GM18498 (cell line): ENCODE measurements around the gene GOLGA8S.
"Not testable (repeated sequence)": the region's sequence is repeated elsewhere in the genome, so short reads cannot be mapped to it uniquely, and the experiment has no call there.

Experiments used
- ATAC-seq: cut with Tn5 transposase; IDR thresholded peaks from one replicate; pipeline ENCODE4 v1.9.1; 2021; ENCODE audit warnings: mild to moderate bottlenecking, moderate library complexity; ENCODE audit not compliant: unreplicated experiment

The GOLGA8S gene, protein sequence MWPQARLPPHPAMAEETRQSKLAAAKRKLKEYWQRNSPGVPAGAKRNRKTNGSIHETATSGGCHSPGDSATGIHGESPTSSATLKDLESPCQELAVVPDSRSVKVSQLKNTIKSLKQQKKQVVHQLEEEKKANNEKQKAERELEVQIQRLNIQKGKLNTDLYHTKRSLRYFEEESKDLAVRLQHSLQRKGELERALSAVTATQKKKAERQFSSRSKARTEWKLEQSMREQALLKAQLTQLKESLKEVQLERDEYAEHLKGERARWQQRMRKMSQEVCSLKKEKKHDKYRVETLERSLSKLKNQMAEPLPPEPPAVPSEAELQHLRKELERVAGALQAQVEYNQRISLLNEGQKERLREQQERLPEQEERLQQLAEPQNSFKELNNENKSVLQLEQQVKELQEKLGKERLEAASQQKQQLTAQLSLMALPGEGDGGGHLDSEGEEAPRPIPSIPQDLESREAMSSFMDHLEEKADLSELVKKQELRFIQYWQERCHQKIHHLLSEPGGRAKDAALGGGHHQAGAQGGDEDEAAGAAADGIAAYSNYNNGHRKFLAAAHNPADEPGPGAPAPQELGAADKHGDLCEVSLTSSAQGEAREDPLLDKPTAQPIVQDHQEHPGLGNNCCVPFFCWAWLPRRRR

DNA sequence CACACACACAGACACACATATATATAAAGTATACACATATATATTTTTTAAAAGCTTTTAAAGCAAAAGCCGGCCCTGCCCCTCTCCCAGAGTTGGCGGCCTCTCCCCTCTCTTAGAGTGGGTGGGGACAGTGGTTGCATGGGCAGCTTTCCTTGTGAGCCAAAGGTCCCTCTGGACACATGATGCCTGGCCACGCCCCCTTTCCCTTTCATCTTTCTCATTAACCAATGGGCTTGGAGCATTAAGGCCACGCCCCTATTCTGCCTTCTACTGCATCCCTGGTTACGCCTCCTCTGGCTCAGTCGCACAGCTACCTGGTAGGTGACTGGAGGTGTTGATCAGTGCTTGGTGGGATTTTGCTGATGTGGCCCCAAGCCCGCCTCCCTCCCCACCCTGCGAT, at the start of gene GOLGA8S:
Gene GOLGA8S, plus strand, starts transcription at position 301 of the 400 bp plus-strand sequence. Its CDS starts 62 bp downstream, at position 363.
- not testable (repeated sequence) for ATAC-seq

- ATAC-seq: not testable (repeated sequence)
Measured at GRCh38 chr15:23304805-23305204, 49.7 kb upstream of the GOLGA8S start.

GRCh38 chr15:23305921-23306320, 48.6 kb upstream of the GOLGA8S start:
- ATAC-seq: not testable (repeated sequence)

DNA sequence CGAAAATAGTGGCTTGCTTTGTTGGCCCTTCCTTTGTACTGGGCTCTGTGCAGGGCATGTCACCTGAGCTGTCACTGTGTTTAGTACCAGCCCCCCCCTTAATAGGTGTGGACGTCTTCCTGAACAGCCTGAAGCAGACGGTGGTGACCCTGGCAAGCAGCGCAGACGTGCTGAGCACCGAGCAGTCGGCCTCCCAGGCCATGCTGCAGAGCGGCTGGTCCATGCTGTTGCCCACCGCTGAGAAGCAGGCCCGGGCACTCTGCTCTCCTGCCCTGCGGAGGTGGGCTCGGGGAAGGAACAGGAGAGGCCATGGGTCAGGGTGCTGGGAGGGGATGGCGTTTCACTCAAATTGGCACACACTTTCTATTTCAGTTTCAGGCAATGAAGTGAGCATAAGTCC, 43.3 kb upstream of the GOLGA8S start:
- ATAC-seq: not testable (repeated sequence)

GRCh38 chr15:23334096-23334495, 20.5 kb upstream of the GOLGA8S start, which contains the start of gene GOLGA6L26:
TSS of gene GOLGA6L26 (minus strand) at chr15:23334196. CDS start at chr15:23334135, 61 bp downstream.
- ATAC-seq: not testable (repeated sequence)

- not testable (repeated sequence) for ATAC-seq
Measured at GRCh38 chr15:23362622-23363021, 8.1 kb downstream of the GOLGA8S start.

GRCh38 chr15:23364261-23364660, 9.7 kb downstream of the GOLGA8S start:
- not testable (repeated sequence) for ATAC-seq

DNA sequence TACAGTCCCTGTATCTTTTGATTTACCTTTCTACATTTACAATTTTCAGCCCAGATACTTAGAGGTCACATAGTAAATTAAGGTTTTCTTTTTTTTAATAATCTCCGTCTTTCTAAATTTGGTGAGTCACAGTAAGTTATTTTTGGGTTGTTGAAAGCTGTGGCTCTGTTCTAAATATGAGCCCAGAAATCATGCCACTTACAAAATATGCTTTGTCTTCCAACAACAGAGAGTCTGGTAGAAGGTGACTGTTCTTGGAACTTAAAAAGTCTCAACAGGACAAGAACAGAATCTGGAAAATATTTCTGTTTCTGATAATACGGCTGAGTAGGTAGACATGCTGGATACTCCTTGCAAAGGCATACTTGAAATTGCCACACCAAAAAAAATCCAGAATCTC, 16.0 kb downstream of the GOLGA8S start:
- ATAC-seq: no peak

GRCh38 chr15:23371134-23371533, 16.6 kb downstream of the GOLGA8S start:
- ATAC-seq: not testable (repeated sequence)

- ATAC-seq: not testable (repeated sequence)
Measured at GRCh38 chr15:23371868-23372267, 17.3 kb downstream of the GOLGA8S start.

DNA sequence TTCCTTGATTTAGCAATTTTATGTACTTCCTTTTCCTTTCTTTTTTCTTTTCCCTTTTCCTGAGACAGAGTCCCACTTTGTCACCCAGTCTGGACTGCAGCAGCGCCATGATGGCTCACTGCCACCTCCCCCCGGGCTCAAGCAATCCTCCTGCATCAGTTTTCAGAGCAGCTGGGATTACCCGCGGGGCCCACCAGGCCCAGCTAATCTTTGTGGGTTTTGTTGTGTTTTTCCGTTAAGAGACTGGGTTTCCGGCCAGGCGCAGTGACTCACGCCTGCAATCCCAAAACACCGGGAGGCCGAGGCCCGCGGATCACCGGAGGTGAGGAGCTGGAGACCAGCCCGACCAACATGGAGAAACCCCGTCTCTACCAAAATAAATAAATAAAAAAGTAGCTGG, 17.7 kb downstream of the GOLGA8S start:
- ATAC-seq: no peak

GRCh38 chr15:23372891-23373600, 18.5 kb downstream of the GOLGA8S start:
- ATAC-seq: not testable (repeated sequence)

GRCh38 chr15:23374226-23374625, 19.7 kb downstream of the GOLGA8S start:
- ATAC-seq: not testable (repeated sequence)

DNA sequence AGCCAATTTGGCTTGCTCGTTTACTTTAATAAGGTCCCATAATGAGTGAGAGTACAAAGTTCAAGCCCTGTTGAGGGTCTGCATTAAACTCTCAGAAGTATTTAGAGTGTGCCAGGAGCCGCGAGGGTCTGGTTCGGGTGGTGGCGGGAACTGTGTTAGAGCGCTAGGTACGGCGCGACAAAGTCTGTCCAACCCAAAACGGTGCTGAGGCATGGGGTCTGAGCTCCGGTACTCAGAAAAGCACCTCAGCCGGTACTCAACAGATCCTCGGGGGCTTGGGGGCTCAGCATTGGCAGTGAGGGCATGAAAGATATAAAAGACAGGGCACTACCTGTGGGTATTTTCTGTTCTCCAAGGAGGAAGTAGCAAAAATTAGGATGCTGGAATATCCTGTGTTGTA, 24.4 kb downstream of the GOLGA8S start:
- not testable (repeated sequence) for ATAC-seq

GRCh38 chr15:23380700-23381099, 26.2 kb downstream of the GOLGA8S start:
- not testable (repeated sequence) for ATAC-seq

DNA sequence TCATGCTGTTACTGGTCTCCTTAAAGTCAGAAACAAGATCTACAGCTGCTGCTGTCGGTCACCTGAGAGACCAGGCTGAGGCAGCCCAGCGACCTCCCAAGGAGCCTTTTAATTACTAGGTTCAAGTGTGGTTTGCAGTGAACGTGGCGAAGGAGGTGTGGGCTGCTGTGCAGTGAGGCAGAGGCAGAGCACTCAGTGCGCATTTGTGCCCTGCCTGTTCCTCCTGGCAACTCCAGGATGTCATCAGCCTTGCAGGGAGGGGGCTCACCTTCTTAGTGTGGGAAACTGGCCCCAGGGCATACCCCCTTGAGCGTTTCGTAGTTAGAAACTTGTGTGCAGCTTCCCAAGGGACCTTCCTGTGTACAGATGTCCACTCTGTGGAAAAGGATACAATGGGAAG, 26.6 kb downstream of the GOLGA8S start:
- ATAC-seq: not testable (repeated sequence)

DNA sequence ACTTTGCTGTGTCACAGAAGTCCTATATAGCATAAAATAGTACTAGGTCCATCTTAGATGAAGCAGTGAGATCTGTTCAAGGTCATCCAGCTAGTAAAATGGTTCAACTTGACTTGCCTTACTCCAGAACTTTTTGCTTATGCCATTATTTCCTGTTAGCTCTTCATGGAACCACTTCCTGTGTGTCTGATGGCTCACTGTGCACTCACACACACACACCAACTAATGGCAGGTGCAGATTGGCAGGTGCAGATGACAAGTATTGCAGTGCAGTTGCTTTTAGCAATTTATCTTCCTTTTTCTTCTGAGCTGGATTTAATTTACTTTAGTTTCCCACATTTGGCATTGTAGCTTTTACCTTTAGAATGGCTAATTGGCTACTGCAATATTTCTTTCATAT, 29.8 kb downstream of the GOLGA8S start:
- ATAC-seq: no peak

- ATAC-seq: no peak
Measured at GRCh38 chr15:23385886-23386430, 31.4 kb downstream of the GOLGA8S start.

GRCh38 chr15:23387621-23388190, 33.2 kb downstream of the GOLGA8S start:
- ATAC-seq: no peak

DNA sequence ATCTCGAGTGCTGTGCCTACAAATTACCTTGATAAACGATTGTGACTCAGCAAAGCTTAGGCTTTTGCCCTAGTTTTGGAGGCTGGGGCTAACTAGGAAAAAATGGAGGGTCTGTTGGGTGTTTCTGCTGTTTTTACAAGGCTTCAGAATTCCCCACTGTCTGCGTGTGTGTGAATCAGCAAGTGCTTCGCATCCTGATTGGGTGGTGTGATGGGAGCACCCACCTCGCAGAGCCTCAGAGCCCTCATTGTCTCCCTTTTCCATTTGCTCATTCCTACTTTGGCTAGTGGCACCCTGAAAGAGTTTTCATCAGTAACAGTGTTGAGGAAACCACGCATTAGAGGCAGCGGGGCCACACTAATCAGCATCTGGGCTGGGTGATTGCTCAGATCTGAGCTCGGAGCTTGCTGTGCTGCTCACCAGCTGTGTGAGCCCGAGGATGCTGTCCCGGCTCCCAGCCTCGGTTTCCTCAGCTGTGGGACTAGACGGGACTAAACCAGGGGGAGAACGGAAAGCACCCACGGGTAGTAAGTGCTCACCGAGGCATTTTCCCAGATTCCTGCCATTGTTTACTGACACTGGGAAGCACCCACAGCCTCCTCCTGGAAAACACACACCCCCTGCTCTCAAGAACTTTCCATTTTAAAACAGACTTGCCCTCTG, 40.6 kb downstream of the GOLGA8S start:
- no peak for ATAC-seq
